Measurements from ENCODE around the gene CEP78. TPM values are rescaled to one million over a fixed set of nuclear protein-coding genes. Genes with fewer than 3 reads are reported as not detected.

CEP78 gene
- polyA plus RNA-seq, 3 donors: 28.1 to 38.7 (median 37.3) TPM

DNA sequence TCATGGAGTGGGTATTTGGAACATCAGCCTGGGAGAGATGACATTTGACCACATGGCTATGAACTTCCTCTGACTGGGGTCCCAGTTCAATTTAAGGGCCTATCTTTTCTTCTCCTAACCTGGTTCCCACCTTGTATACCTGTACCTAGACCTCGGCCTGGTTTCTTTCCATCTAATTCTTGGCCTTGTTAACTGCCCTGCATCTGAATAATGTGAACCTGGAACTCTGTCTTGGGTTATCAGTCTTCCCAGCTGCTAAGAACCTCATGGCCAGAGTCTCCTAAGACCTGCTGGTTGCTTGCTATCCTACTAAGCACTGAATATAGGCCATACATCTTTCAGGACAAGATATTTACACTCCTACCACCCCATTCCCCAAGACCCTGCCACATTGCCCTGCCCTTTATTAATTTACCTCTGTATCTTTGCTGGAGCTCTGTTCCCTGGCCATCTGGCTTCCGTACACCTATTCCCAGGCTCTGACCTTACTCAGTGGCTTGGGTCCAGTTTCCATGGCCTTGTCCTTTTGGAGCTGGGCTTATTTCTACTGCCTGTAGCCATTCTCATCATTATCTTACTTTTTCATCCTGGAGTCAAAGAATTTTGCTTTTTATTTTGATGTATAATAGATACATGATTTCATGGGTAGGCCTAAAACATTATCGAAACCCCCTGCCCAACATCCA, 67.6 kb downstream of the CEP78 start:
- DNase-seq: no peak

DNA sequence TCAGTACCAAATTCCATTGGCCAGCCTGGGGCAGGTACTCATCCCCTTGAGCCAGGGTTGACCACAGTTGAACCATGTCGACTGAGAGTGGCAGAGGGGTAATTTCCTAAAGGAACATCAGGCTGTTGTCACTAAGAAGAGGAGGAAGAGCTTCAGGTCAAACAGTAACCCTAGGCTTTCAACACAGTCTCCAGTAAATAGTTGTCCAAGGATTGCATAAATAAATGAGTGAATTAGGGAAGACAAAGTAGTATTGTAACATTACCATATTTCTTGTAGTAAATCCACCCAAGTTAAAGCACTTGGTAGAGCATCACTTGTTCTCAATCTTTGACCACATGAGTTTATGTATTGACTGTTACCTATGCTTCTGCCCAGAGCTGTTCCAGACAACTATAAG, 68.5 kb downstream of the CEP78 start:
- DNase-seq: no peak

DNA sequence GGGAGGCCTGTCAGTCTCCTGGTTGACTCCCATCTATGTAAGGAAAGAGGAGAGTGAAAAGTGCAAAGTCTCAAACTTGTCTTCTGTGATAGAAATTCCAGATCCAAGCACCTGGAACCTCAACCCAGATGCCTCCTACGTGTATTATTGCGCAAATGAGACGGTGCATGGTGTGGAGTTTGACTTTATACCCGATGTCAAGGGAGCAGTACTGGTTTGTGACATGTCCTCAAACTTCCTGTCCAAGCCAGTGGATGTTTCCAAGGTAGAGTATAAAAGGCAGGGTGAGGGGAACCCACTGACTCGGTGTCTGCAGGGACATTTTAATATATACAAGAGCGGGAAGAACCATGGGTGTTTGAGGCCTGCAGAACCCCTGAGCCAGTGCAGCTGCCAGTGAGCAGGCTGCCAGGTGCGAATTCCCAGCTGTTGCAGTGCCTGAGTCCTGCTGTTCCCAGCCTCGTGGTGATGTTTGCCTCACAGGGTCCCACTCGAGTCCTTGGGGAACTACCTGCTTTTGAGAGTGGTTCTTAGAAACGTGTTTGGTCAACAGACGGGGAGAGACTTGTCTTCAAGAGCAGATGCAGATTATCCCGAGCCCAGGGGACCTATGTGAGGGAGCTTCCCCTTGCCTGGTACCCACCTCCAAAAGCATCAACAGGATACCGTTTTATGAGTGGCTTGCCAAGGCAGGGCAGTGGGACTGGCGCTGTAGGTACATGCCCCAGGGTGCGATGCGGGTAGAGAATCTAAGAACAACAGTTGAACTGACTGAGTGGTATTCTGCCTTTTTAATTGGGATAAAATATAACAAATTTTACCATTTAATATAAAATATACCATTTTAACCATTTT, 70.6 kb downstream of the CEP78 start:
- DNase-seq: no peak

DNA sequence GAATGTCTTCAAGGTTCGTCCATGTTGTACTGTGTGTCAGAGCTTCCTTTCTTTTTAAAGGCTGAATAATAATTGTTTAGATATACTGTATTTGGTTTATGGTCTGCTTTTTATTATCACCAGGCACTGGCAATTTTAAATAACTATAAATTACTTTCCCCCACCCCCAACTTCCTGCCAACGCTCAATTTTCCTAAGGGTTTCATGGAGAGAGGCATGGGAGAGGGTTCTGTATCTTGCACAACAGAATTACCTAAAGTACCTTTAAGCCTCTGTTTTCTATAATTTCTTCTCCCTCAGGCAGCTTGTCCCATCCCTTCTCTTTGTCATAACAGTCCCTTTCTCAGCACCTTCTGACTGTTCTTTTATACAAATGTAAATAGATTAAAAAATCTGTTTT, 71.5 kb downstream of the CEP78 start:
- no peak for DNase-seq

DNA sequence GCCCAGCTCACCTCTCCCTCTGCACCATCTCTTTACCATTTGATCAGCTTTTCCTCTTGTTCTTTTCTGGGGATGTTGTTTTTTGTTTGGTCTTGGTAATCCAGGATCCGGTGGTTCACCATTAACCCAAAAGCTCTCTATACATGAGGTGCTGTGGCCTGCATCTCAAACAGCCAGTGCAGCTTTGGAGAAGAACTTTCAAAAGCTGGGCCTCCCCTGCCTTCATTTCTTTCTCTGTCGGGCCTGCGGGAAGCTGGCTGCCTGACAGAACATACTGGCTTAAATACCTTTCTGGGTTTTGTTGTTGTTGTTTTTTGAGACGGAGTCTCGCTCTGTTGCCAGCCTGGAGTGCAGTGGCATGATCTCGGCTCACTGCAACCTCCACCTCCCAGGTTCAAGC, 73.2 kb downstream of the CEP78 start:
- no peak for DNase-seq

DNA sequence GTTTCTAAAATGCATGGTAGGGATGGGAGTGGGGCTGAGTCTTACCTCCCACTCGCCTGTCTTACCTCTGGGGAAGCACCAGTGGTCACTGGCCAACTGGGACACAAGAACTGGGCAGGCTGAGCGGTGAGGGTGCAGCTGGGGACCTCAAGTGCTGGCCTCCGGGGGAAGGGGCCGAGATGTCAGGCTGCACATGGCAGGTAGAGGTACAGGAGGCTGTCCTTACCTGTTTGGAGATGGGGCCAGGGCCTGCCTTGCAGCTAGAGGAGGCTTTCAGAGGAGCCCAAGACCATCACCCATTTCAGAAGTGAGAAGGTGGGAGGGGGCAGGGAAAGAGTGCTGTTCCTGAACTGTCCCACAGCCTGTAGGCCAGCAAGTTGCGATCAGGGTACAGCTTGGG, 75.2 kb downstream of the CEP78 start:
- no peak for DNase-seq

DNA sequence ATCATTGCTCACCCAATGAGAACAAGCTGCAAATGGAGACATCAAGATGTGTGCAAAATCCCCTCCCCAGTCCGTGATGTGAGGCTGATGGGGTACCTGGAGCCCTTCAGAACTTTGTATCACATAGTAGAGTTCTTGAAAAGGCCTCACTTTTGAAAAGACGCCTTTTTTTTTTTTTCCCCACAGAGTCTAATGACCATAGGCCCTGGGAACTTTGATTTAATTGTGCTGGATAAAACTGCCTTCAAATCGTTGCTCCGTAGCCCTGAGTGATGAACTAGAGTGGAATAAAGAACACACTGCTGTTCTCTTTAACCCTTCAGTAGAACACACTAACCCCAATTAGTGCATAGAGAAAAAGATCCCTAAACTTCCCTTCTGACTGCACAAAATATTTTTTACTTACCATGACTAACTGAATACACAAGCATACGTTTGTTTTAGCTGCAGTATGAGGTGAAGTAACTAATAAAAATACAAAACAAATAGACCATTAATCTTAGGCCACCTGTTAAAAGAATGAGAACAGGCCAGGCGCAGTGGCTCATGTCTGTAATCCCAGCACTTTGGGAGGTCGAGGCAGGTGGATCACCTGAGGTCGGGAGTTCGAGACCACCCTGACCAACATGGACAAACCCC, 76.1 kb downstream of the CEP78 start:
- no peak for DNase-seq

DNA sequence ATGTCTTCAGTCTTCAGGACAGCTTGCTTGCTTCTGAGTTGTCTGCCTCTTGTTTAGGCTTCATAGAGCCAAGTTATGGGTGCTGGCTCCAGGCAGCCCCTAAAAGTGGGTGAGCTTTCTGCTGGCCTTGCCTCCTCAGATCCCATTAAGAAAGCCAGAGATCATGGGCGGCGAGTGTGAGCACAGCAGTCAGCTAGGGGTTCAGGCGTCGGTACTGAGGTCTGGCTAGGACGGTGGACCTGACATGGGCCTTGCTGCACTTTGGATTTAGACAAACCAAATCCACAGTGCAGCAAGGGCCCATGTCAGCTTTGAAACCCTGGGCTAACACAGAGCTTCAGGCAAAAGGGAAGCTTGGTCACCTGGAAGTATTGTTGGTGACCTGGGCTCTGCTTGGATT, 78.7 kb downstream of the CEP78 start:
- DNase-seq: no peak

DNA sequence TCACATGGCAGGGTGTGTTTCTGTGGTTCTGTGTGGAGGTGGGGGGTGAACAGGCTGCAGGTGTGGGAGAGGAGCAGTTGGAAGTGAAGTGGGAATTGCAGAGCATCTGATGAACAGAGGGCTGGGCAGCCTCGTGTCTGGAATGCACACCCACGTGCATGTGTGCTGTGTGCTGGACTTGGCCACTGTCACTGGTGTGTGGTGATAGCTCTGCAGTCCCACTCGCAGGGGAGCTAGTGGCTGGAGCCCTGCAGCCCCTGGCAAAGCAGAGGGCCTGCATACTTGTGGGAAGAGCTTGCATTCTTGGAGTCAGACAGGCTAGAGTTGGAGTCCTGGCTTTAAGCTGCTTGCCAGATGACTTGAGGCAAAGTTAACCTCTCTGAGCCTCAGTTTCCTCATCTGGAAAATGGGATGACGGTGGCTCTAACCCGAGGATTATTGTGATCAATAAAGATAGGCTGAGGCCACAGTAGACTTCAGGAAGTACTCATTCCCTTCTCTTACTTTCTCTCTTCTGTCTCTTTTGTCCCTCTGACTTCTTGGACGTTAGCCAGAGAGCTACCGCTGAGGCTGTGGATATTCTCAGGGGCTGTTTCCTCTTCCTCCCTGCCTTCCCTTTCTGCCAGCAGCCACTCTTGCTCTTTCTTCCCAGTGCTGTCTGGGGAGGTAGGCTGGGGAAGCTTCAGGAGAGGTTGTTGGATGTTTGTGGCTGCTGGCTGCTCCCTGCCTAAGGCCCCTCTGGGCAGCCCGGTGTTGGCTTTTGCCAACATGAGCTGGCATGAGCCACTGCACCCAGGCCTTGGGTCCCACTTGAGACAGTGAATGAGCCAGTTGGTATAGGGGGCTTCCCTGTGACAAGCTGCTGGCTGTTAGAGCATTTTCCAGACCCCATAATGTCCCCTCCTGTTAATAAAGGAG, 79.3 kb downstream of the CEP78 start:
- DNase-seq: no peak

DNA sequence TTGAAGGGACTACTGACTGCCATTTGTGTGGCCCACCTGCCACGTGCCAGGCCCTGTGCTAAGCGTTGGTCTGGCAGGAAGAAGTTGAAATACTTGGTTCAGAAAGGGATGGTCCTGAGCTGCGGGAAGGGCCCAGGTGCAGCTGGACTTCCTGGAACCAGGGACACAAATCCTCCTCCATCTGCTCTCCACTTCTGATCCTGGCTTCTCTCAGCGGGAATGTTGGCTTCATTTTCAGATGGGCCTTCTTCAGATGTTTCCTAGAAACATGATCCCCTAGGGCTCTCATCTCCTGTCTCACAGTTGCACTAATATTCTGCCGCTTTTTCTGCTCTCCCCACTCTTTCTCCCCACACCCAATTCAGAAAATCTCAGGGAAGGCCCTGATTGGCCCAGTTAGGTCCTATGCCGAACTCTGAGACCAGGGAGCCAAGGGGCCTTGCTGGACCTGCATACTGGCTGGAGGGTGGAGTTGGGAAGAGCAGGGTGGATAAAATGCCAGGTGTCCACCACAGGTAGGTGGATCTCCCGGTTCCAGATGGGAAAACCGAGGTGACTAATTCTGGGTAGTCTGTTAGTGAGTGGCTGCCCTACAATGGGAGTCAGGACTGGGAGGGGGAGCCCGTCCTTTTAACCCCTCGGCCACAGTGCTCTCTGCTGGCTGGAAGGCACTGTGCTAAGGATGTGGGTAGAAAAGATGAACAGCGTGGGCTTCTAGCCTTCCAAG, 80.5 kb downstream of the CEP78 start:
- no peak for DNase-seq

DNA sequence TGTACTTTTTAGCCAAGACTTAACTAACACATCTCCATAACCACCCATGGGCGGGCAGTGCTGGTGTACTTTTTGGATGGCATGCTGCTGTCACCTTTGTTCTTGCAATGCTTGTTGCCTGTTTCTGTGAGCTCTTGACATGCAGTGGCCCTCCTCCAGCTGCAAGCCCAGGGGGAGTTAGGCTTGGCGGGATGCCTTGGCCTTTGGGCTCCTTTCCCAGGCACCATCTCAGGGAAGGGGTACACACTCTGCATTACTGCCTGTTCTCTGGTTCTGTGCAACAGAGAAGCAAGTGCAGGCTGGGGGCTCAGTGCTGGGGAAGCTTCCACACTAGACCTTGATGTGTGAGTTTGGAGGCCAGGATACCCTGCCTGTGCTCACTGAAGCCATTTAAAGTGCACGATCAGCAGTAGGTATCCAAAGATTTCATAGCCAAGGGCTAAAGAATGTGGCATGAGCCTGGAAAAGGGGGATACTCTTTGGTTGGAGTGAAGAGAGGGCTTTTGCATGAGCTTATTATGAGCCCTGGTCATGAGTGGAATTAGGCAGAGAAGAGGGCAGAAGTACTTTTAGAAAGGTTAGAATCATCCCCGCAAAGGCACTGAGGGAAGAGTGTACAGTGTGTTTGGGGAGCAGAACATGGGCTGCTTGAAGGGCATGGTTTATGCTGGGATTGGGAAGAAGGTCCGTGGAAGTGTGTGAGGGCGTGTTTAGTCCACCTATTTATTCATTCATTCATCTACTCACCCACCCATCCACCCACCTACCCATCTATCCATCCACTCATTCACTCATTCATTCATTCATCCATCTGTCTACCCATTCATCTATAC, 83.5 kb downstream of the CEP78 start:
- no peak for DNase-seq

DNA sequence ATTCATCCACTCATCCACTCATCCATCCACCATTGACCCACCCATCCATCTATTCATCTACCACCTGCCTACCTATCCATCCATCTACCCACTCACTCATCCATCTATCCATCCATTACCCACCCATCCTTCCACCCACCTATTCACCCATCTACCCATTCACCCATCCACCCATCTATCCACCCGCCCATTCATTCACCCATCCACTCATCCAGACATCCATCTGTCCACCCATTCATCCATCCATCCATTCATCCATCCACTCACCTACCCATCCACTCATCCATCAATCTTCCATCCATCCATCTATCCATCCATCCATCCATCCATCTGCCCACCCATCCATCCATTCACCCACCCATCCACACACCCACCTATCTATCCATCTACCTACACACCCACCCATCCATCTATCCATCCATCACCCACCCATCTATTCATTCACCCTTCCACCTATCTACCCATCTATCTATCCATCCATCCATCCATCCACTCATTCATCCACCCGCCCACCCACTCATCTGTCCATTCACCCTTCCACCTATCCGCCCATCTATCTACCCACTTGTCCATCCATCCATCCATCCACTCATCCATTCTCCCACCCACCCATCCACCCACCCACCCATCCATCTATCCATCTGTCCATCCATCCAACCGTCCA, 84.3 kb downstream of the CEP78 start:
- no peak for DNase-seq

DNA sequence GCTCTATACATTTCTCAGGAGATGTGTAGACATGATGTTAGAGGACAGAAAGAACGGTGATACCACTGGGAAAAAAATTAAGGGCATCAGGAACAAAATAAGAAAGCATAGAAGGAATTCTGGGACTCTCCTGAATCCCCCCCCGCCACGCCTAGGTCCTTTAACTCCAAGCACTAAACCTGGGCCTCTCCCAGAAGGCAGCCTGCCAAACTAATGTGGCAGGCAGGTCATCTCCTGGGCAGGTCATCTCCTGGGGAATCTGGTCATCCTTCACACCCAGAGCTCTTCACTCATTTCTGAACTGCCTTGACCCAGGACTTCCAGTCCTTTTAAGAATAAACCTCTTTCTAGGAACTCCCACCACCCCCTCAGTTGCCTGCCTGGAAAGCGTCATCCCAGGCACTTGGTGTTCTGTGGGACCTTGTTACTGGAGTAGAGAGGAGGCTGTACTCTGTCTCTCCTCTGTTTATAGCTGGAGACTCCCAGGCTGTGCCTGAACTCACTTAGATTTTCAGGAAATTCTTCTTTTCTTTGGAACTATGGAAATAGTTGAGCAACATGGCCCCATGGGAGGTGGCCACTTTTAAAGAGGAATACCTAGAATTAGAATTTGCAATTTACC, 85.1 kb downstream of the CEP78 start:
- DNase-seq: no peak

DNA sequence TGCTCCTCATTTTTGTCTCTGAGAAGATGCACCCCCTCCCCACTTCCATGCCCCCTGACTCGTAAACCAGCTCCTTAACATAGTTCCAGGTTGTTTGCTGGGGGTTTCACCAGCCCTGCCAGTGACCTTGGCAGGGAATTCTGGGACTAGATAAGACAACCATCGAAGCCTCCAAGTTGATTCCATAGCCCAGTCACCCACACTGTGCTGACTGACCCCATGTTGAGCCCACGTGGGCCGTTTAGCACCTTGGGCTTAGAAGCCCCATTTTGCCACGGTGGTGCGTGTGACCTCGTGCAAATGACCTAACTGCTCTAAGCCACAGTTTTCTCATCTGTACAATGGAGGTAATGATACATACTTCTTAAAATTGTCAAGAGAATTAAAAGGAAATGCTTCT, 85.6 kb downstream of the CEP78 start:
- no peak for DNase-seq

DNA sequence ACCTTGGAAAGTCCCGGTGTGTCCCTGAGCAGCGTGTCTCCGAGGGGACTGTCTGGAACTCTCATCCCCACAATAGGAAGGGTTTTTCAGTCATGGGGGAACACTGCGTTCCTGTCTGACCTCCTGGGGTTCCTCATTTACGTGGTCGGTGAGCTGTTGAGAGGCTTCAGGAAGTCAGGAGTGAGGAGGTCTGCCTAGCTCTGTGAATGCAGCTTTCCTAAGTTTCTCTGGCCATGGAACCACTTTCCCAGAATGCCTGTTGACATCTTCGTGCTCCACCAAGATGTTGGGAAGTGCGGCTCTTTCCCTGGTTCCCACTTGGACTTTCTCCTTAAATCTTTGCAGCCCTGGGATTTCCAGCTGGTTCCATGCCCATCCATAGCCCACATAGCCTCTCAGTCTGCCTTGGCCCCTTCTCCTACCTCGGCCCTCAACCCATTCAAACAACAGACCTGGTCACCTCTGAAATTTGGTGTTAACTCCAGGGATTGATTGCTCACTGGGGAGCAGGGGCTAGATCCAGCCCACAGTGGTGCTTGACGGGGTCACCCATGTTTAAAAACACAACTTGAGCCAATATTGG, 88.3 kb downstream of the CEP78 start:
- no peak for DNase-seq

DNA sequence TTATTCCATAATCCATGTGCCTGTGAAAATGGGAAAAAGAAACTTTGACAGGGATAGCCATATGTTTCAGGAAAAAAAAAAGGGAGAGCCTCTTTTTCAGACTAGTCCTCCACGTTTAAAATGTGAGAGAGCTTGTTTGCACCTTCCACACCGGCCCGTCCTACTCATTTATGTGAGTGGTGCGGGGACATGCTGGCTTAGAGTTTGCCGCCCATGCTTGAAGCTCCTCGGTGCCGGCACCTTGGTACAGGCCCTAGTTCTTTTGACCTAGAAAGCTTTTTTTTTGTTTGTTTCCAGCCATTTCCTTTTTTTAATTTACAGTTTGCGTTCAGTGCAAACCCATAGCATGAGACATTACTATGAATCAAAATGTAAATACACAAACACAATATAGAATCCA, 88.8 kb downstream of the CEP78 start:
- no peak for DNase-seq

DNA sequence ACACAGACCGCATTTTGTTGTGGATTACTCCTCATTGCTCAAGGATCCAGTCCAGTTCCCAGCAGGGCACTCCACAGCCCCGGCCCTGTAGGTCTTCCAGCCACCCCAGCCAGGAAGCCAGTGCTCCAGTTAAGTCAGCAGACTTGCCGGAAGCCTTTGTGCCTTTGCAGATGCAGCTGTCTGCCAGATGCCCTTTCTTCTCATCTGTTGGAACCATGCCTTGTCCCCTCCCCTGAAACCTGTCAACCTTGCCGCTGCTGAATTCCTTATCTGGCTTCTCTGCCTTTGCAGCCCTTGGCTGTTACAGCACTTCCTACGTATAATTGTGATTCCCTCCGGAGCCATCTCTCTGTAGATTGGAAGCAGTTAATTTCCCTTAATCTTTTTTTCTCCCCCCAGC, 89.5 kb downstream of the CEP78 start:
- peak; percentile 4 for DNase-seq

DNA sequence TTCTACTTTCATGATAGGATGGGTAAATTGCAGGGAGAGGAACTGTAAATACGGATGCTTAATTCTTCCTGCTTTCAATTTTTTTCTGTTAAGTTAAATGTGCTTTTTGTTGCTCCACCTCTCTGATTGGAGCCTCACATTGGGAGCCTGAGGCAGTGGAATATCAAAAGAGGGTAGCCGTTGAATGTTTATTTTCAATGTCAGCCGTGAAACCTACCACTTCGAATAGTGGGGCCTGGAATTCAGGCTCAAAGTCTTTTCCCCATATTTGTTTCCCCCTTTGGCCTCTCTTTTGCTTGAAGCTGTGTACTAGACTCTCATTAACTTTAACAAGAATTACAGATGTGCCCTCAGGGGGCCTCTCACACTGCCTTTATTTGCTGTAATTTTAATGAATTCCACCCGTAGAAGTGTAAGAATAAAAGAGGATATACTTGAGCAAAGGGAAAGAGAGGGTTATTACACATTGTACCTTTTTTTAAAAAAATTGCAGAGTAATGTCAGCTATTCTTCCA, 90.0 kb downstream of the CEP78 start:
- no peak for DNase-seq

DNA sequence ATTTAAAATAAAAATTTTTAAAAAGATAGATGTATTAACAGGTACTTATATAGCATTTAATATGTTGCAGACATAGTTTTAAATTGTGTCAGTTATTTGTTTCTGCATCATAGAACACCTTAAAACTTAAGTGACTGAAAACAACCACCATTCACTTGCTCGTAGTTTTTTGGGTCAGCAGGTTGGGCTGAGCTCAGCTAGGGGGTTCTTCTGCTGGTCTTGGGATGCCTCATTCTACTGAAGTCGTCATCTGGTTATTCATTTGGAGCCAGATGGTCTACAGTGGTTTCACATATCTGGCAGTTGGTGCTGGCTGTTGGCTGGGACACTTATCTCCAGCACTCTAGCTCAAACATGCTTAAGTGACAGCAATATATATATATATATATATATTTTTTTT, 90.7 kb downstream of the CEP78 start:
- no peak for DNase-seq
